Measurements from ENCODE around the gene OR4E1.
"Not testable (repeated sequence)": the region's sequence is repeated elsewhere in the genome, so short reads cannot be mapped to it uniquely, and the experiment has no call there.

The OR4E1 gene

DNA sequence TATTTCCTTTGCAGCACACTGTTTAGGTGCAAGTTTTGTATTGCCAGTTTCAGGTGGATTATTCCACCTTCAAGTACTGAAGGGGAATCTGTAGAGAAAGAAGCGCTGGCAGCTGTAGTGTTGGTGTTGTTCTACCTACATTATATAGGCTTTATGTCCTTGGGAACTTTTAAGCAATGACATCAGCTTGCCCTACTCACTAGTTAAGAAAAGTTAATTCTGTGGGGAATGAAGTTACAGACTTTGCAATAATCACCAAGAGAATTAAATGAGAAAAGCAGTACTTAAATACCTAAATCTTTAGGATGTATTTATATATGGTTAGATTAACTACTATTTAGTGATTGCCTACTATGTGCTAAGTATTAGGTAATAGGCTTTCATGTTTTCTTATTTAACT is at the start of gene OR4E1:
Gene OR4E1 (minus strand): TSS at position 101 of the 400 bp plus-strand sequence. CDS start 2,883 bp downstream, outside the sequence.
- DNase-seq, result no peak

GRCh38 chr14:21721504-21721903 is 47.9 kb upstream of the OR4E1 start:
- no peak for DNase-seq

DNA sequence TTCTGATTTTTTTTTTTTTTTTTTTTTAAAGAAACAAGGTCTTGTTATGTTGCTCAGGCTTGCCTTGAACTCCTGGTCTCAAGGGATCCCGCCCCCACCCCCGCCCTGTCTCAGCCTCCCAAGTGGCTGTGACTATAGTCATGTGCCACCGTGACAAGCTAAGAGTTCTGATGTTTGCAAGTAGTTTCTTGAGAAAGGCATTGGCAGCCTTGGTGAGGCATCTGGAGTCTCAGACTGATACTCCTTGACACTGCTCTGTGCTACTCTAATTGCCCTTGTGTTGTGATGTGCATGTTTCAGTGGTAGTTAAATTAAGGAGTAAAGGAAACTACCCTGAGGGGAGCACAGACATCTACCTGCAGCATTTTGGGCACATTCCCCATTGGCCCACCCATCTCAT is 46.2 kb upstream of the OR4E1 start:
- DNase-seq, result no peak

DNA sequence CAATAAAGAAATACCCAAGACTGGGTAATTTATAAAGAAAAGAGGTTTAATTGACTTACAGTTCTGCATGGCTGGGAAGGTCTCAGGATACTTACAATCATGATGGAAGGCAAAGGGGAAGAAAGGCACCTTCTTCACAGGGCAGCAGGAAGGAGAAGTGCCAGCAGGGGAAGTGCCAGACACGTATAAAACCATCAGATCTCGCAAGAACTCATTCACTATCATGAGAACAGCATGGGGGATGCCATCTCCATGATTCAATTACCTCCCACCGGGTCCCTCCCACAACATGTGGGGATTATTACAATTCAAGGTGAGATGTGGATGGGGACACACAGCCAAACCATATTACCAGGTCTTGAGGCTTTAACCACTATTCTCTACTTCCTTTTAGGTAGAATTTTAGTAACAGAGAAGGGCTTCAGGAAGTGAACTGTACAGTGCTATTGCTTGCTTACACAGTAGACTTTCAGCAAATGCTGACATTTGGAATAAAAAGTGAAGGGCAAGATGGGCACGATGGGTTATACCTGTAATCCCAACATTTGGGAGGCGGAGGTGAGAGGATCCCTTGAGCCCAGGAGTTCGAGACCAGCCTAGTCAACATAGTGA is 40.8 kb upstream of the OR4E1 start:
- DNase-seq, result no peak

DNA sequence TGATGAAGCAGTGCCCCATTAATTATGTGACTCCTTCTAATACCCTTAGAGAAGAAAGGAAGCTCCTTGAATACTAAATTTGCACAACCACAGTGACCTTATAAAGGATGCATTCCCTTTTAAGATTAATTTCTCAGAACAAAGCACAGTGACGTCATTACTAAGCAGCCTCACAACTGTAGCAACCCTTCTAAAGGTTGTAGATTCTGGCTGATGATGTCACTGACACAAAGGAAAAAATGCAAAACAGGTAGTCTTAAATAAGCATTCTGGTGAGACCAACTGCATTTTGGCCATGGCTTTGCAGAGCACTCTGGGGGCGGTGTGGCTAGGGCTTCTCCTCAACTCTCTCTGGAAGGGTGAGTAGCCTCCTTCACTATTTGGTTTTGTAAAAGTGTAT is 38.4 kb upstream of the OR4E1 start:
- DNase-seq, result no peak

GRCh38 chr14:21711360-21711961 is 37.8 kb upstream of the OR4E1 start:
- no peak for DNase-seq

GRCh38 chr14:21704338-21704737 is 30.7 kb upstream of the OR4E1 start:
- no peak for DNase-seq

DNA sequence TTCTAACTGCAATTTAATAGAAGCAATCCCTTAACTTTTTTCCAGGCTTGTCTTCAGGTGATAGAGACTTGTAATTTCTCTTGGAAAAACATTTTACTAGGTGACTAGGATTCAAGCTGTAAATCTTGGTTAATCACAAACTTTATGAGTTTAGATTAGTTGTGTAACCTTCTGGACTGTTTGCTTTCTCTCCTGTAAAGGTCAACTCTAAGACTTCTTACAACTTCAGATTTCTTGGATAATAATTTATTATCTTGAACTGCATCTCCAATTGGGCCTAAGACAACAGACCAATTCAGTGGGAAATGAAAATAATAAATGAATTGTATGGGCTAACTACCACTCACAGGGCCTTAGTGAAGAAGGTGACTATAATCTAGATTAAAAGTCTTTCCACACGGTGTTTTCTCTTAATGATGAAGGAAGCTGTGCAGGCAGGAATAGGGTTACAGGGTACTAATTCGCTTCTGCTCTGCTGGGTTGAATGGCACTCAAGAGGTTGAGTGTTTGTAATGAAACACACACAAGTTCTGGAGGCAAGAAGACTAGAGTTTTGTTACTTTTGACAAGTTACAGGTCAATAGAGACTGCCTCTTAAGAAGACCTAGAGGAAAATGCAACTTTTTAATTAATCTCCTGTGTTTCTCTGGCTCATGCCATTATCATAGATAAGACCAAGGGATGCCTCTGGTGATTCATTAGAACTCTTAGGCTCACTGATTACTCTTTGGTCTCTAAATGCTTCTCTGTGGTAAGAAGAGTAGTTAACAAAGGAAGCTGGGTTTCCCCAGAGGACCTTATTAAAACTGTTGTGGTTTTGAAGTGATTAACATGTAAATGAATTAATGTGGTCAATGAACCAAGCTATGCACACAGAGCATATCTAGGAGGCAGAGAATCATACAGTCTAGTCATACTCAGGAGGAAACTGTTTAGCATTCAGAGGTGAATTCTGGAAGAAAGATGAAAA is 30.0 kb upstream of the OR4E1 start:
- no peak for DNase-seq

GRCh38 chr14:21702316-21702715 is 28.7 kb upstream of the OR4E1 start:
- DNase-seq, result no peak

DNA sequence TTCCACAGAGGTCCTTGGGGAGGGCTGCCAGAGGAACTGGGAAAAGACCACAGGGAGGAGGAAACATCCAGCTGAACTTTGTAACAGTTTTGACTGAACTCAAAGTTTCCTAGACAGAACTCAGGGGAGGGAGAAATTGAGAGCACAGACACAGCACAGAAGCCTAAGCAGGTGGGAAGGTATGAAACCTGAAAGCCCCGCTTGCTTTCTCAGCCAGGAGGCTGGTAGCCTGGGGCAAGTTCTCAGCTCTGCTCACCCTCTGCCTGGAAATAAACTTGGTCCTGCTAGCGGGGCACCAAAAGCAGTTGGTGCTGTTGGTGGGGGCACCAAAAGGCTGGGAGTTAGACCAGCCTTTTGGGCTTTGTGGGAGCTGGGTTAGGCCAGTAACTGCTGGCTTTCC is 25.9 kb upstream of the OR4E1 start:
- no peak for DNase-seq

GRCh38 chr14:21698538-21698937 is 24.9 kb upstream of the OR4E1 start:
- DNase-seq, result not testable (repeated sequence)

GRCh38 chr14:21697662-21698061 is 24.0 kb upstream of the OR4E1 start:
- DNase-seq, result not testable (repeated sequence)

DNA sequence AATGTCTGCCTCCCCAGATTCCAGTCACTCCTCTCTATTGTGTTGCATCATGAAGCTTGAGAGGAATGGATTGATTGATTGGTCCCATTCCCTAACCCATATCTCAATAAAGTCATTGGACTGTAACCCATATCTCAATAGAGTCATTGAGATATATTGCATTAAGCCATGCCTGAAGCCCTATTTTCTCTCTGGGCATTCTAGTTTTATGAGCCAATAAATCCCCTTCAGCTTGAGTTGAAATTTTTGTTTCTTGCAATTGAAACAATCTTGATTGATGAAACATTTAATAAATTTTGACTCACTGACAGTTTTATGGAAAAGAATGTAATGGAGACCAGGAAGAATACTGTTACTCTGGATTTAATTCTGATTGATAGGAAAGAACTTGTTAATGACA is 20.8 kb upstream of the OR4E1 start:
- DNase-seq, result no peak

DNA sequence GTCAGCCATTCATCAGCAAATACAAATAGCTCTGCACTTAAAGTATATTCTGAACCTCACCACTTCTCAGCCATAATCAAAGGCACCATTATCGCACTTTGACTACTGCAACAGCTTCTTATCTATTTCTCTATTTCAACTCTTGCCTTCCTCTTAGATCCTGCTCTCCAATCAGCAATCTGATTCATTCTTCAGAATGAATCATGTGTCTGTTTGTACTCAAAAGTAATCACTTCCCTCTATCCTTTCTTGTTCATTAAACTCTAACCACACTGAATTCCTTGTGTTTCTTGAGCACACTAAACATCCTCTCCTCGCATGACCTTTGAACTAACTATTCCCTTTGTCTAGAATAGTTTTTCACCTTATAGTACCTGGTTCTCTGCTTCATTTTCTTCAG is 12.8 kb upstream of the OR4E1 start:
- no peak for DNase-seq

- no peak for DNase-seq
Measured at GRCh38 chr14:21680072-21680471, 6.5 kb upstream of the OR4E1 start.

DNA sequence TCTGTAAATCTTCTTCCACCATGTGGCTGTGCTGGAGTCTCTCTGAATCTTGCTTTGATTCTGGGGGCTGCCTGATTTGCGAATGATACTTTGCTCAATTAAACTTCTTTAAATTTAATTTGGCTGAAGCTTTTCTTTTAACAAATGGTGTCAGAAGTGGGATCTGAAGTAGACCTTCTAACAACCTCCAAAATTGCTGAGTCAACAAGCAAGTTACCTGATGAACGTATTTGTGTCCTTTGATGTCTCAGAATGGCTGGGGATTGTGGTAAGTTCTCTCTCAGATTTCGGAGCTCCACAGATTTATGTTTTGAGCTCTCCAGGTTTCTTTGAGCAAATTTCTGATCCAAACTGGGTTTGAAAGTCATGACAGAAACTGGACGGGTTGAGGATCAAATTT is 1.9 kb upstream of the OR4E1 start:
- no peak for DNase-seq

- DNase-seq, result no peak
Measured at GRCh38 chr14:21672116-21672515, 1.5 kb downstream of the OR4E1 start.

DNA sequence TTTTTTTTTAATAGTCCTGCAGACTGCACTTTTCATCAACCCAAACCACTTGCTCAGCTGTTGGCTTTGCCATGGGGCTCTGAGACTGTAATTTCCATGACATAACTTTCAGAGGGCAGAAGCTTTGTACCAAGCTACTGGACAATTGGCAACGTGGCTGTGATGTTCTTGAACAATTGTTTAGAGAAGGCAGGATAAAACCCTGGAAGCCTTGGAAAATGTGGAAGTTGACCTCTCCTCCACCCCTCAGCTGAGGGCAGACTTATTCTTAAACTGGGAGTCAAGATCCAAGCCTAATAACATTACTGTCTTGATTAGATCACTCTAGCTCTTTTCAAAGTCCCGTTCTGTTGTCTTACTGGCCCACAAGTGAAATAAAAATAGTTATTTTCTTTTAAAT is 2.2 kb downstream of the OR4E1 start:
- no peak for DNase-seq

- DNase-seq, result no peak
Measured at GRCh38 chr14:21669284-21669683, 4.3 kb downstream of the OR4E1 start.

GRCh38 chr14:21668377-21668776 is 5.2 kb downstream of the OR4E1 start:
- no peak for DNase-seq

DNA sequence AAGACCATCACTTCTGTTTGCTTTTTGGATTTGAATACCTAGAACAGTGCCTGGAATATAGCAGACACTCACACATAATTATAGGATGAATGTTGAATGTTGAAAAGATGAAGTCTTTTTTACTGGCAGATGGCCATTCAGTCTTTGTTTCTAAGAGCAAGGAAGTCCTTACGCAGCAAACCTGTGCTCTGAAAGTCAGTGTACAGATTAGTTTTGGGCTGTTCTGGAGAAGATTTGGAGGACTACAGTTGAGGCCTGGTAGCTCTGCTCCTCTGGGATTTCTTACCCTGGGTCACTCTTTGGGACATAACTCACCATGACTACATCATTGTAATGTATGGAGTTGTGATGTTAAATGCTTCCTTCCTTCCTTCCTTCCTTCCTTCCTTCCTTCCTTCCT is 16.6 kb downstream of the OR4E1 start:
- DNase-seq, result no peak

DNA sequence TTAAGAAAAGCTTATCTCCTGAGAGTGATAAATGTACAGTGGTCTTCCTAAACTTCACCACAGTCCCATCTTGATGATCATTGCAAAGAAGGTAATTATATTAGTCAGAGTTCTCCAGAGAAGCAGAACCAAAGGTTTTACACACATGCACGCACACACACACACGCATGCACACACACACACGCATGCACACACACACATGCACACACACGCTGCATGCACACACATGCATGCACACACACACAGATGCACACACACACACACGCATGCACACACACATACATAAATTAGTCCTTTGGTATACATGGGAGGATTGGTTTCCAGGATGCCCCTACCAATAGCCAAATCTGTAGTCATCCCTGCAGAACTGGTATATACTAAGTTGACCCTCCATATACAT is 19.4 kb downstream of the OR4E1 start:
- no peak for DNase-seq

DNA sequence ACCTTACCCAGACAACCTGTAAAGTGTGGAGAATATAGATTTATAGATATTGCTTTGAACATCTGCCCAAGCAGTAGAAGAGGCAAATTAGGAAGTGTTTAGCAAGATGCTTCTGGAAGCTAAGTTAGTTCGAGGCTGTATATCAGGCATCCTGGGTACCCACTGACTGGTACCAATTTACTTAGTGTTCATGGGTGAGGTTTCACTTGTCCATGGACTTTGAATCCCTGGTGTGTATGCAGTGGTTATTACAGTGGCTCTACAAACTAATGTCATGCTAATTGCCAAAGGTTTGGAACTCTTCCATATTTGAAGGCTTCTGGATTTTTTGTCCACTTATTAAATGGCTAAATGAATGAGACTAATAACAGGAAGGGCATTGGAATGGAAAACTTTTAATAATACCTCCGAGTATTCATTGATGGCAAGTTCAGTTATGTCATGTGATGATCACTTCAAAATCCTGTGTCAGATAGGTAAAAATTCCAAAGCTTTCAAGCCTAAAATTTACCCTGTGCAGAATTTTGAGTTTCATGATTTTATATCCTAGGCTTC is 20.2 kb downstream of the OR4E1 start, which contains the start of gene OR4E2:
Gene OR4E2 (plus strand): TSS at position 505 of the 555 bp plus-strand sequence. CDS start 11,248 bp downstream, outside the sequence.
- no peak for DNase-seq
